HepG2 (cell line): ENCODE measurements around the gene KRTAP6-1. TPM values are rescaled to one million over a fixed set of nuclear protein-coding genes. Genes with fewer than 3 reads are reported as not detected.

Source experiments
- ATAC-seq: fragments of 200-7000 bp; cut with Tn5 transposase; 3 replicates; pipeline ENCODE4 v1.9.1; 2020; ENCODE audit warnings: mild to moderate bottlenecking, moderate library complexity
- BruUV-seq: library from RNA; stranded (reverse); fragments of 400-500 nt; replicated peaks from 2 replicates; lab custom pipeline; 2021; lab: Mats Ljungman, UMichigan
- CTCF ChIA-PET: fragments of 300-600 bp; formaldehyde crosslinking; extraction: SDS; loops from one replicate; lab custom pipeline; 2021; ENCODE audit warnings: low total read pairs, inconsistent platforms, low intra/inter-chr PET ratio; lab: Yijun Ruan, JAX
- POLR2A ChIA-PET: fragments of 350-600 bp; sonication (Branson Sonifier 250); formaldehyde crosslinking; loops from one replicate; lab custom pipeline; 2020; ENCODE audit warnings: antibody characterized with exemption, inconsistent platforms; lab: Yijun Ruan, JAX
- DNase-seq: peaks from one replicate; pipeline ENCODE4 v3.0.0-alpha.2; 2015; ENCODE audit warnings: low spot score
- FAIRE-seq: peaks from 3 replicates; lab custom pipeline; 2011; peaks lifted over from hg19 to GRCh38; lab: Jason Lieb, UNC
- H2AFZ ChIP-seq: one replicate; pipeline ENCODE4 v1.6.1; 2011; ENCODE audit warnings: low read length, inconsistent platforms
- H3K27ac ChIP-seq: fragments of 300-600 bp; 3 replicates; pipeline ENCODE4 v1.8.0; 2011; ENCODE audit warnings: mixed run types, mild to moderate bottlenecking, mixed read lengths, low read length, inconsistent platforms; ENCODE audit not compliant: insufficient read depth; ENCODE audit errors: extremely low read length
- H3K27me3 ChIP-seq, 2 experiments: fragments of 200-600 bp in 1 of 2; 2 replicates in 1 of 2; 3 replicates in 1 of 2; pipeline versions ENCODE4 v1.6.0 to v1.8.0; 2011; ENCODE audit warnings: low read length in 2 of 2, mild to moderate bottlenecking in 2 of 2, moderate library complexity in 2 of 2, inconsistent platforms in 1 of 2; ENCODE audit not compliant: insufficient read depth in 2 of 2, control insufficient read depth in 1 of 2
- H3K36me3 ChIP-seq, 2 experiments: fragments of 200-600 bp in 1 of 2; replicated peaks in 1 of 2; 2 replicates in 1 of 2; 3 replicates in 1 of 2; pipeline versions ENCODE4 v1.5.1 to v1.8.0; 2011; ENCODE audit warnings: low read length in 2 of 2, inconsistent platforms in 1 of 2; ENCODE audit not compliant: insufficient read depth in 2 of 2, control insufficient read depth in 1 of 2
- H3K4me1 ChIP-seq: 2 replicates; pipeline ENCODE4 v1.5.1; 2012; ENCODE audit warnings: low read length, inconsistent platforms; ENCODE audit not compliant: insufficient read depth
- H3K4me2 ChIP-seq: 2 replicates; pipeline ENCODE4 v1.6.0; 2011; ENCODE audit warnings: low read depth, low read length, inconsistent platforms
- H3K4me3 ChIP-seq, 3 experiments: fragments of 200-600 bp in 1 of 3; sonication (generic), shearing (Covaris generic) in 1 of 3; replicated peaks in 1 of 3; 2 replicates each; pipeline ENCODE4 v1.5.1; 2011 to 2016; ENCODE audit warnings: low read length in 3 of 3, inconsistent platforms in 2 of 3, low read depth in 2 of 3, mild to moderate bottlenecking in 2 of 3, control low read depth in 1 of 3, mixed read lengths in 1 of 3; ENCODE audit not compliant: insufficient read depth in 1 of 3
- H3K79me2 ChIP-seq: one replicate; pipeline ENCODE4 v1.6.1; 2011; ENCODE audit warnings: low read length, inconsistent platforms; ENCODE audit not compliant: insufficient read depth
- H3K9ac ChIP-seq: 2 replicates; pipeline ENCODE4 v1.6.0; 2011; ENCODE audit warnings: mild to moderate bottlenecking, low read depth, low read length, inconsistent platforms; ENCODE audit not compliant: insufficient read depth
- H3K9me3 ChIP-seq: 2 replicates; pipeline ENCODE4 v1.5.1; 2012; ENCODE audit warnings: mild to moderate bottlenecking, low read length
- H4K20me1 ChIP-seq: 2 replicates; pipeline ENCODE4 v1.6.0; 2011; ENCODE audit warnings: inconsistent platforms, mild to moderate bottlenecking, low read length, moderate library complexity; ENCODE audit not compliant: insufficient read depth
- AKAP8 ChIP-seq: sonication (generic); formaldehyde crosslinking; IDR thresholded peaks from 2 replicates; pipeline ENCODE4 v1.5.1; 2020; ENCODE audit warnings: mild to moderate bottlenecking, missing genetic modification reagents
- BRCA1 ChIP-seq: sonication (generic); formaldehyde crosslinking; IDR thresholded peaks from 2 replicates; pipeline ENCODE4 v1.4.0; 2020; ENCODE audit warnings: missing genetic modification reagents
- BRD4 ChIP-seq: sonication (generic); formaldehyde crosslinking; IDR thresholded peaks from 2 replicates; pipeline ENCODE4 v1.4.0; 2020; ENCODE audit warnings: missing genetic modification reagents
- HES4 ChIP-seq: sonication (generic); formaldehyde crosslinking; IDR thresholded peaks from 2 replicates; pipeline ENCODE4 v1.9.0; 2021; ENCODE audit warnings: mild to moderate bottlenecking, missing genetic modification reagents, borderline replicate concordance
- JUN ChIP-seq: sonication (generic); formaldehyde crosslinking; IDR thresholded peaks from 2 replicates; pipeline ENCODE4 v1.4.0; 2020; ENCODE audit warnings: mild to moderate bottlenecking, missing genetic modification reagents
- MAF1 ChIP-seq: sonication (generic); formaldehyde crosslinking; IDR thresholded peaks from 2 replicates; pipeline ENCODE4 v1.5.0; 2020; ENCODE audit warnings: missing genetic modification reagents, borderline replicate concordance
- NFE2L1 ChIP-seq: sonication (generic); formaldehyde crosslinking; IDR thresholded peaks from 2 replicates; pipeline ENCODE4 v1.4.0; 2020; ENCODE audit warnings: missing genetic modification reagents, mild to moderate bottlenecking, borderline replicate concordance
- REPIN1 ChIP-seq: sonication (generic); formaldehyde crosslinking; IDR thresholded peaks from 2 replicates; pipeline ENCODE4 v1.8.0; 2022; ENCODE audit warnings: missing genetic modification reagents, low read depth, mild to moderate bottlenecking, borderline replicate concordance
- SNAI1 ChIP-seq: sonication (generic); formaldehyde crosslinking; IDR thresholded peaks from 2 replicates; pipeline ENCODE4 v1.5.0; 2020; ENCODE audit warnings: mild to moderate bottlenecking, missing genetic modification reagents, borderline replicate concordance
- ZNF124 ChIP-seq: sonication (generic); formaldehyde crosslinking; IDR thresholded peaks from 2 replicates; pipeline ENCODE4 v1.4.0; 2020; ENCODE audit warnings: missing genetic modification reagents
- ZNF558 ChIP-seq: sonication (generic); formaldehyde crosslinking; IDR thresholded peaks from 2 replicates; pipeline ENCODE4 v1.9.0; 2022; ENCODE audit warnings: mild to moderate bottlenecking, missing genetic modification reagents, borderline replicate concordance
- ZNF761 ChIP-seq: sonication (generic); formaldehyde crosslinking; conservative IDR thresholded peaks from 2 replicates; pipeline ENCODE4 v1.4.0; 2020; ENCODE audit warnings: mild to moderate bottlenecking, missing genetic modification reagents
- whole genome bisulfite sequencing: methylation state at CpG from one replicate; pipeline ENCODE4 v1.1.6; 2017; ENCODE audit warnings: low lambda C conversion rate; 5-methylcytosine and 5-hydroxymethylcytosine counted together
- in situ Hi-C: cut with HindIII; loops from 2 replicates; pipeline ENCODE4 v1.10.0; 2017; ENCODE audit warnings: low pct_unique_long_range_greater_than_20kb; ENCODE audit not compliant: extremely low pct_ligation_motif_present
- intact Hi-C: fragments of 100-400 bp; cut with micrococcal nuclease; formaldehyde crosslinking; loops from one replicate; pipeline ENCODE4 v1.10.0; 2022; ENCODE audit not compliant: unreplicated experiment
- polyA plus RNA-seq, 8 experiments: library from polyadenylated mRNA; depleted of rRNA in 3 of 8; stranded (reverse) in 7 of 8; unstranded in 1 of 8; fragments of >200 nt; fragmentation: Illumina TruSeq in 4 of 8; extraction: Trizol in 4 of 8; gene quantifications; 2 replicates each; pipeline versions ENCODE4 v1.2.1 to v1.2.3, GENCODE V29; 2011 to 2016; ENCODE audit warnings: low read depth in 4 of 8, missing spikeins in 1 of 8, mixed read lengths in 1 of 8; ENCODE audit not compliant: insufficient read depth in 1 of 8
- total RNA-seq, 5 experiments: library from RNA; depleted of rRNA; stranded (reverse); fragments of >200 nt; fragmentation: Illumina TruSeq; extraction: Trizol; gene quantifications; 2 replicates each; pipeline ENCODE4 v1.2.3, GENCODE V29; 2016; ENCODE audit warnings: low read depth in 1 of 5
- TF ChIP-seq, protein P1 (sequence below): sonication (generic); formaldehyde crosslinking; IDR thresholded peaks from 2 replicates; pipeline ENCODE4 v1.4.0; 2020; ENCODE audit warnings: missing genetic modification reagents
- TF ChIP-seq, protein P2 (sequence below): IDR thresholded peaks from 2 replicates; pipeline ENCODE4 v1.6.1; 2016; ENCODE audit warnings: mild to moderate bottlenecking
- TF ChIP-seq, protein P3 (sequence below): sonication (generic); formaldehyde crosslinking; conservative IDR thresholded peaks from 2 replicates; pipeline ENCODE4 v1.4.0; 2020; ENCODE audit warnings: missing genetic modification reagents
- TF ChIP-seq, protein P4 (sequence below): sonication (generic); formaldehyde crosslinking; IDR thresholded peaks from 2 replicates; pipeline ENCODE4 v1.4.0; 2020; ENCODE audit warnings: missing genetic modification reagents

The KRTAP6-1 gene
- total and polyA plus RNA-seq, 2 of the 13 experiments (the other 11 are each of a cell fraction or from before 2014, with no cell fraction given), result not detected

DNA sequence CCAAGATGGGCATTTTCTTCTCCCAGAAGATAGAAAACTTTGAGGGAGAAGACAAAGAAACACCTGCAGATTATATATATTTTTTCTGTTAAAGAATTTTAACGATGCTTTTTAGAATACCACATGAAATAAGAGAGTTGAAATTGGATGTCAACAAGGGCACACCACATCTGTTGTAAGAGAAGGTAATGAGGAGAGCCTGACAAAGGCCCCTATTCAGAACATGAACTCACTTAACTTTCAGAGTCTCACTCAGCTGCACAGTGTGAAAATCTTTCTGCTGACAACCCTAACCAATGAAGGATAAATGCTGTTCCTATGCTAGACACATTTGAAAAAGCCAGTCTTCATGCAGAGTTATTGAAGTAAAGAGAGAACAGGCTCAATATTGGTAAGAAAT is 30.9 kb downstream of the KRTAP6-1 start:
- TF ChIP-seq BRCA1 (CRISPR knock-in tag) (no peak), REPIN1 (CRISPR knock-in tag) (no peak), AKAP8 (CRISPR knock-in tag) (no peak), NFE2L1 (CRISPR knock-in tag) (no peak), JUN (CRISPR knock-in tag) (no peak), MAF1 (no peak), BRD4 (CRISPR knock-in tag) (no peak), SNAI1 (CRISPR knock-in tag) (no peak), ZNF124 (CRISPR knock-in tag) (no peak), HES4 (no peak), ZNF558 (CRISPR knock-in tag) (no peak), ZNF761 (no peak)
- TF ChIP-seq, protein P1, sequence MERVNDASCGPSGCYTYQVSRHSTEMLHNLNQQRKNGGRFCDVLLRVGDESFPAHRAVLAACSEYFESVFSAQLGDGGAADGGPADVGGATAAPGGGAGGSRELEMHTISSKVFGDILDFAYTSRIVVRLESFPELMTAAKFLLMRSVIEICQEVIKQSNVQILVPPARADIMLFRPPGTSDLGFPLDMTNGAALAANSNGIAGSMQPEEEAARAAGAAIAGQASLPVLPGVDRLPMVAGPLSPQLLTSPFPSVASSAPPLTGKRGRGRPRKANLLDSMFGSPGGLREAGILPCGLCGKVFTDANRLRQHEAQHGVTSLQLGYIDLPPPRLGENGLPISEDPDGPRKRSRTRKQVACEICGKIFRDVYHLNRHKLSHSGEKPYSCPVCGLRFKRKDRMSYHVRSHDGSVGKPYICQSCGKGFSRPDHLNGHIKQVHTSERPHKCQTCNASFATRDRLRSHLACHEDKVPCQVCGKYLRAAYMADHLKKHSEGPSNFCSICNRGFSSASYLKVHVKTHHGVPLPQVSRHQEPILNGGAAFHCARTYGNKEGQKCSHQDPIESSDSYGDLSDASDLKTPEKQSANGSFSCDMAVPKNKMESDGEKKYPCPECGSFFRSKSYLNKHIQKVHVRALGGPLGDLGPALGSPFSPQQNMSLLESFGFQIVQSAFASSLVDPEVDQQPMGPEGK, result no peak
- TF ChIP-seq, protein P2, sequence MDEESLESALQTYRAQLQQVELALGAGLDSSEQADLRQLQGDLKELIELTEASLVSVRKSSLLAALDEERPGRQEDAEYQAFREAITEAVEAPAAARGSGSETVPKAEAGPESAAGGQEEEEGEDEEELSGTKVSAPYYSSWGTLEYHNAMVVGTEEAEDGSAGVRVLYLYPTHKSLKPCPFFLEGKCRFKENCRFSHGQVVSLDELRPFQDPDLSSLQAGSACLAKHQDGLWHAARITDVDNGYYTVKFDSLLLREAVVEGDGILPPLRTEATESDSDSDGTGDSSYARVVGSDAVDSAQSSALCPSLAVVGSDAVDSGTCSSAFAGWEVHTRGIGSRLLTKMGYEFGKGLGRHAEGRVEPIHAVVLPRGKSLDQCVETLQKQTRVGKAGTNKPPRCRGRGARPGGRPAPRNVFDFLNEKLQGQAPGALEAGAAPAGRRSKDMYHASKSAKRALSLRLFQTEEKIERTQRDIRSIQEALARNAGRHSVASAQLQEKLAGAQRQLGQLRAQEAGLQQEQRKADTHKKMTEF (CRISPR knock-in tag), result no peak
- TF ChIP-seq, protein P3, sequence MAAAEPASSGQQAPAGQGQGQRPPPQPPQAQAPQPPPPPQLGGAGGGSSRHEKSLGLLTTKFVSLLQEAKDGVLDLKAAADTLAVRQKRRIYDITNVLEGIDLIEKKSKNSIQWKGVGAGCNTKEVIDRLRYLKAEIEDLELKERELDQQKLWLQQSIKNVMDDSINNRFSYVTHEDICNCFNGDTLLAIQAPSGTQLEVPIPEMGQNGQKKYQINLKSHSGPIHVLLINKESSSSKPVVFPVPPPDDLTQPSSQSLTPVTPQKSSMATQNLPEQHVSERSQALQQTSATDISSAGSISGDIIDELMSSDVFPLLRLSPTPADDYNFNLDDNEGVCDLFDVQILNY (CRISPR knock-in tag), result no peak
- TF ChIP-seq, protein P4, sequence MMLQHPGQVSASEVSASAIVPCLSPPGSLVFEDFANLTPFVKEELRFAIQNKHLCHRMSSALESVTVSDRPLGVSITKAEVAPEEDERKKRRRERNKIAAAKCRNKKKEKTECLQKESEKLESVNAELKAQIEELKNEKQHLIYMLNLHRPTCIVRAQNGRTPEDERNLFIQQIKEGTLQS (CRISPR knock-in tag), result no peak
- H3K36me3 ChIP-seq, result no peaks in the 10 kb centered on the region
- no peaks in the 10 kb centered on the region for H3K4me1 ChIP-seq
- no peaks in the 10 kb centered on the region for H3K27me3 ChIP-seq
- in situ Hi-C loops (no loop called here), intact Hi-C loops (no loop called here)
- ChIA-PET CTCF (no interaction called here), POLR2A (no interaction called here)
- no peak overlapping the region for H2AFZ ChIP-seq
- H3K4me3 ChIP-seq, result no peak overlapping the region
- DNase-seq, result no peak
- no peaks in the 10 kb centered on the region for H3K79me2 ChIP-seq
- no peak for FAIRE-seq
- H4K20me1 ChIP-seq, result no peaks in the 10 kb centered on the region
- H3K4me2 ChIP-seq, result no peak overlapping the region
- no peak for ATAC-seq
- 0% methylated on average over 1 of the region's 1 CpG for WGBS
- H3K9me3 ChIP-seq, result peaks cover 76% of the 10 kb centered on the region
- no peak overlapping the region for H3K9ac ChIP-seq
- no TSS peak for BruUV-seq
- no peak overlapping the region for H3K27ac ChIP-seq
